HUES64 (cell line): ENCODE measurements around the gene SLC10A7.

Source experiments
- H3K27ac ChIP-seq: 2 replicates; pipeline ENCODE4 v1.7.0; 2013; ENCODE audit warnings: low read depth, low read length, inconsistent platforms
- H3K27me3 ChIP-seq: 2 replicates; pipeline ENCODE4 v1.6.1; 2013; ENCODE audit warnings: mild to moderate bottlenecking, low read length; ENCODE audit not compliant: insufficient read depth
- H3K36me3 ChIP-seq: 2 replicates; pipeline ENCODE4 v1.6.1; 2013; ENCODE audit warnings: mild to moderate bottlenecking, low read length; ENCODE audit not compliant: insufficient read depth
- H3K4me1 ChIP-seq: 2 replicates; pipeline ENCODE4 v1.6.1; 2013; ENCODE audit warnings: mild to moderate bottlenecking, low read length, moderate library complexity; ENCODE audit not compliant: insufficient read depth
- H3K4me3 ChIP-seq: 2 replicates; pipeline ENCODE4 v1.5.1; 2013; ENCODE audit warnings: mild to moderate bottlenecking, low read length, moderate library complexity
- H3K9ac ChIP-seq: 2 replicates; pipeline ENCODE4 v1.6.1; 2013; ENCODE audit warnings: mild to moderate bottlenecking, low read depth, low read length
- H3K9me3 ChIP-seq: 2 replicates; pipeline ENCODE4 v1.6.1; 2013; ENCODE audit warnings: low read depth, low read length; ENCODE audit not compliant: insufficient read depth
- WGBS: fragments of 150-250, 120-280 bp; methylation state at CpG from one replicate; pipeline ENCODE4 v1.1.7; 2013; ENCODE audit warnings: missing lambda C conversion rate; 5-methylcytosine and 5-hydroxymethylcytosine counted together

SLC10A7 gene

DNA sequence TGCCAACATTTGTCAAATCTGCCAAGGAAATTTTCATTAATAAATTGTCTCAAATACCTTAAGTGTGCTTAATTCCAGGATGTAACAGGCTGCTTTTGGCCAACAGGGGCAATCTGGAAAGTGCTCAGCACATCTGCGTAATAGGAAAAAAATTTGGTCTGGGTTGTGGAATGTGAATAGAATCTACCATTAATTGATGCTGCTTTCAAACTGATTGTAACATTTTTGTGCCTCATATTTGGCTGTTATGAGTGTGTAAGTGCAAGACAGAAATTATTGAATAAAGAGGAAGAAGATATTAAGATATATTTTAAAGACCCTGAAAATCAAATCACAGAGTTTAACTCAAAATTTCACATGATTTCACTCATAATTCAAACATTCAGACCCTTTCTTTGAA, 266.3 kb downstream of the SLC10A7 start:
- Histone ChIP-seq H3K4me3 (no peak overlapping the region), H3K9me3 (no peaks in the 10 kb centered on the region), H3K4me1 (no peaks in the 10 kb centered on the region), H3K9ac (no peak overlapping the region), H3K27ac (no peak overlapping the region), H3K27me3 (no peaks in the 10 kb centered on the region), H3K36me3 (no peaks in the 10 kb centered on the region)
- 98% methylated on average over 1 of the region's 1 CpG for WGBS

DNA sequence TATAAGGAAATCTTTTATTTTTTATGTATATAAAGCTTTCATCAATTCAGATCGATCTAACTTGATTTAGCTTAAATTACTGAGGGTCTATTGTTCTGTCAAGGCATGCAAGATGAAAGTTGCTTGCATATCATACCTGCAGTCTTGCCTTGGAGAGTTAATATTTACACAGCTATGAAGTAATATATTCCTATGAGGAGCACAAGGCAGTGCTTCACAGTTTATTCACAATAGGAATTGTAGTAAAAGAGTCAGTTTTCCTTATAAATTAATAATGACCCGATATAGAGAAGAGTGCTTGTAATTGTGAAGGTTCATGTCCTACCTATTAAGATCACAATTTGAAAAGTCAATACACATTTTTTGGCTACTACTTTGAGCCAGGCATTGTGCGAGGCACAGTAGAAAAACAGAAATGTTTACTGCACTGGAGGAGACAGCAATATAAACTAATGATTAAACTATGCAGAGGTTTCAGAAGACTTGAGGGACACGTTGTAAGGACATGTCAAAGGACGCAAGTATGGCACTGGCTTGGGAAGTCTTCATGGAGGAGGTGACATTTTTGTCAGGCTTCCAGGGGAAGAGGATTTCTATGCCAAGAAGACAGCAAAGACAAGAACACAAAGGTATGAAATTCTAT, 268.6 kb downstream of the SLC10A7 start:
- H3K4me1 ChIP-seq = no peaks in the 10 kb centered on the region
- no peaks in the 10 kb centered on the region for H3K9me3 ChIP-seq
- H3K4me3 ChIP-seq = no peak overlapping the region
- no peak overlapping the region for H3K27ac ChIP-seq
- no peak overlapping the region for H3K9ac ChIP-seq
- no peaks in the 10 kb centered on the region for H3K36me3 ChIP-seq
- no peaks in the 10 kb centered on the region for H3K27me3 ChIP-seq
- WGBS = 92% methylated on average over 5 of the region's 5 CpGs

GRCh38 chr4:146247356-146247755, 274.4 kb downstream of the SLC10A7 start:
- H3K4me1 ChIP-seq = no peaks in the 10 kb centered on the region
- H3K27ac ChIP-seq = no peak overlapping the region
- no peaks in the 10 kb centered on the region for H3K9me3 ChIP-seq
- H3K27me3 ChIP-seq = no peaks in the 10 kb centered on the region
- no peaks in the 10 kb centered on the region for H3K36me3 ChIP-seq
- H3K4me3 ChIP-seq = no peak overlapping the region
- 89% methylated on average over 2 of the region's 2 CpGs for WGBS
- H3K9ac ChIP-seq = no peak overlapping the region

DNA sequence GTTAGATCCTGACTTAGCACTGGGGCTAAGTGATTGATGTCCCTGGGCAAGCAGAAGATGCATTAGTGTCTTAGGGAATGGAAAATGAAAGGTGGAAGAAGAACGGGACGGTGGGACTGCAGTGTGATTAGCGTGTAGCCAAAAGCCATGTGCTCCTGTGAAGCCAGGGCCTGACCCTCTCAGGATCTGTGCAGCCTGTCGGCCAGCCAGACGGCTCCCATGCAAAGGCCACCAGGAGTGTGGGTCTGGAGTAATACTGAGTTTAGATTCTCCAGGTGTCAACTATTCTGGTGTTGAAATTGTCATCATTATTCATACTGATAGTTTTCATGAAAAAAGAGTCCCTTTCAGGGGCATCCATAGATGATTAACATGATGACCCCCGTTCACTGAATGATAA, 275.4 kb downstream of the SLC10A7 start:
- H3K9me3 ChIP-seq = no peaks in the 10 kb centered on the region

DNA sequence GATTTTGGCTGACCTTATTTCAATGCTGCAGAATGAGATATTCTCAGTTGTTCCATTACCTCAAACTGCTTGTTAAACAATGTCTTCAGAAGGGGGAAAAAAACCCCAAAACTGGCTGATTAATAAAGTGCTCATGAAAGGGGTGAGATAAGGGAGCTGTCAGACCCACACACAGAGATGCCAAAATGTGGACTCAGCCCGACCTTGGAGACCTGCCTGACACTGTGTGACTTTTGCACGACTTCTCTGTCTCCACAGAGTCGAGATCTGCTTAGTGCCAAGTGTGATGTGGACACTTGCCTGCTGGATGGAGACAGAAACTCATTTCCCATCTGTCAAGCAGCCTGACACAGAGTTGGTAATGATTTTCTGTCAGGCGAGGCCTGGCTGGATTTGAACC, 275.9 kb downstream of the SLC10A7 start:
- Histone ChIP-seq H3K4me3 (no peak overlapping the region), H3K4me1 (no peaks in the 10 kb centered on the region), H3K27me3 (no peaks in the 10 kb centered on the region), H3K27ac (no peak overlapping the region), H3K36me3 (no peaks in the 10 kb centered on the region), H3K9me3 (no peaks in the 10 kb centered on the region), H3K9ac (no peak overlapping the region)
- 94% methylated on average over 4 of the region's 4 CpGs for WGBS

More for the DNA sequence above, 275.4 kb downstream of the SLC10A7 start:
- H3K27ac ChIP-seq = no peak overlapping the region
- no peaks in the 10 kb centered on the region for H3K27me3 ChIP-seq
- WGBS = 93% methylated on average over 6 of the region's 6 CpGs
- H3K9ac ChIP-seq = no peak overlapping the region
- H3K4me3 ChIP-seq = no peak overlapping the region
- no peaks in the 10 kb centered on the region for H3K36me3 ChIP-seq
- H3K4me1 ChIP-seq = no peaks in the 10 kb centered on the region

DNA sequence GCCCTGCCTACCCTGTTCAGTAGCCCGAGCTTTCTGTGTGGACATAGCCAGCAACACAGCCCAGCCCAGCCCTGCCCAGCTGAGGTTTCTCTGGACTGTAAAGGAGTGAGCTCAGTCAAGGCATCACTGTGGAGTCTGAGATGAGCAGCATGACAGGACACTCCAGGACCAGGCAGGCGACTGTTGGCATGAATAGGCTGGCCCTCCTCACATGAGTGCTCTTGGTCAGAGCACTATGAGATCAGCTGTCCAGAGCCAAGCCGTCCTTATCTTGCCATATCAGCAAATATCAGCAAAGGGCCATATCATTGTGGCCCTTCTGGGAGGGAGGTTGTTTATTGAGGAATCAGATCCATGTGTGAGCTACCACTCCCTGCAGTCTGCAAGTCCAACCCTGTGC, 276.5 kb downstream of the SLC10A7 start:
- Histone ChIP-seq H3K4me3 (no peak overlapping the region), H3K36me3 (no peaks in the 10 kb centered on the region), H3K9me3 (no peaks in the 10 kb centered on the region), H3K9ac (no peak overlapping the region), H3K27me3 (no peaks in the 10 kb centered on the region), H3K27ac (no peak overlapping the region), H3K4me1 (no peaks in the 10 kb centered on the region)
- 87% methylated on average over 3 of the region's 3 CpGs for WGBS

DNA sequence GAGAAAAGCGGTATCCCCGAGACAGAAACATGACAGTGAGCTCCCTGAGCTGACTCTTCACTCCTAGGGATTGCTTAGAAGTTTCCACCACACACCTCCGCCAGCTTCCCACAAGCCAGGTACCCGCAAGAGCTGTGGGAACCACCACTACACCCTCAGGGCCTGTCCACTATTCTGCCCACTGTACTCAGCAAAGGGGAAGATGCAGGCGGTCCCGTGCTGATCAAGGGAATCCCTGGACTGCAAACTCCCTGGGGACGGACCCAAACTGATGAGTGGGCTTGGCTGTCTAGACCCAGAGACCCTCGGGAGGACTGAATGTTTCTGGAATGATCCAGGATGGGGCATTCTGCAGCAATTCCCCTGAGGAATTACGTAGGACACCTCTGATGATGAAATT, 277.2 kb downstream of the SLC10A7 start:
- H3K36me3 ChIP-seq = no peaks in the 10 kb centered on the region
- WGBS = 92% methylated on average over 9 of the region's 9 CpGs
- no peak overlapping the region for H3K4me3 ChIP-seq
- H3K9ac ChIP-seq = no peak overlapping the region
- H3K9me3 ChIP-seq = no peaks in the 10 kb centered on the region
- no peak overlapping the region for H3K27ac ChIP-seq
- no peaks in the 10 kb centered on the region for H3K27me3 ChIP-seq
- H3K4me1 ChIP-seq = no peaks in the 10 kb centered on the region

DNA sequence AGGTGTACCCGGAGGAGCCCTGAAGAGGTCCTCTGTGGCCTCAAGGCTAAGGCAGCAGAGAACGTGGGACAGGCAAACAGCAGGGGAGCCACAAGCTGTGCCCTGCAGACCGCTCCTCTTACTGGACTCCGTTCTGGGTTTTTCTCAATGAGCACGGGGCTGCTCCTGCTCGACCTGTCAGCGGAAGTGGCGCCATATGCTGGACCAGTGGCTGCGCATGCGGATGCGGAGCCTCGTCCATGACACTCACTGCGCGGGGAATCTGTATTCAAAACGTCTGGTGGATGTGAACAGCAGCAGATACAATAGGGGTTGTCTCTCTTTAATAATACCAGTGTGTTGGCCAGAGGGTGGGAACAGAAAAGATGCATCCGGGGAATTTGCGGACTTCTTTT, 277.9 kb downstream of the SLC10A7 start:
- H3K9me3 ChIP-seq = no peaks in the 10 kb centered on the region
- H3K27ac ChIP-seq = no peak overlapping the region
- H3K9ac ChIP-seq = no peak overlapping the region
- WGBS = 93% methylated on average over 17 of the region's 17 CpGs
- H3K4me3 ChIP-seq = no peak overlapping the region
- H3K36me3 ChIP-seq = no peaks in the 10 kb centered on the region
- H3K27me3 ChIP-seq = no peaks in the 10 kb centered on the region
- no peaks in the 10 kb centered on the region for H3K4me1 ChIP-seq

- no peaks in the 10 kb centered on the region for H3K4me1 ChIP-seq
- H3K9ac ChIP-seq = no peak overlapping the region
- H3K27me3 ChIP-seq = no peaks in the 10 kb centered on the region
- no peaks in the 10 kb centered on the region for H3K9me3 ChIP-seq
- no peaks in the 10 kb centered on the region for H3K36me3 ChIP-seq
- H3K27ac ChIP-seq = no peak overlapping the region
- no peak overlapping the region for H3K4me3 ChIP-seq
- 81% methylated on average over 24 of the region's 24 CpGs for WGBS
Observed at GRCh38 chr4:146243141-146243882, 278.4 kb downstream of the SLC10A7 start.

DNA sequence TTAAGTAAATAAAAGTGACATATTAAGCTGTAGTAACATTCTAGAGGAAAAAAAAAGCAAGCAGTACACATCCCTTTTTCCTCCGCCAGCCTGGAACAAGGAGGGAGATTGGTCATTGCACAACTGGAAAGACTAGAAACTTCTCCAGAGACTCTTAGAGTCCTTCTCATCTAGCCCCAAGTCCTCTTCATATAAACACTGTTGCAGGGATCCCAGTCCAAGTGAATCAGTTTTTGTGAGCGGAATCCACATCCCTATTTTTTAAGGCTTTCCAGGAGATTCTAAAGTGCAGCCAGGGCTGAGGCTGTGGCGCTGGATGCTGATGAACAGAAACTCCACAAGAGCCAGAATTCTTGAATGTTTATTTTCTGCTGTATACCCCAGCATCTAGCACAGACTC, 283.6 kb downstream of the SLC10A7 start:
- Histone ChIP-seq H3K4me3 (no peak overlapping the region), H3K36me3 (no peaks in the 10 kb centered on the region), H3K27ac (no peak overlapping the region), H3K27me3 (no peaks in the 10 kb centered on the region), H3K4me1 (peaks cover 5% of the 10 kb centered on the region; the same call in 1 of the 2 replicates), H3K9ac (no peak overlapping the region), H3K9me3 (no peaks in the 10 kb centered on the region)
- 98% methylated on average over 3 of the region's 3 CpGs for WGBS

DNA sequence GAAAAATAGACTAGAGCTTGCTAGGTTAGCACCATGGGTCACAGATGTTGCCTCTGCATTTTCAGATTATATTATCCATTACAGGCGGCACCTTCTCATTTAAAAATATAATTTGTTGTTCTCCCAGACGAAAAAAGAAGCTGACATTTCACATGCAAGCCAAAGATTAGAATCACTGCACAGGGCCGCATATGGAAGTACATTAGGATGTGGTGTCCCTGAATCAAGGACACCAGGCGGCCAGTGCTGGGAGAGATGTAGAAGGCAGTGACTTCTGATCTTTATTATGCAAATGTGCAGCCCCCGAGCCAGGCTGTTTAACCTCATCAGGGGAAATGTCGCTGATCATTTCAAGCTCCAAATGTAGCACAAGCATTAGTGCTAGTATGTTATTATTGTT, 284.6 kb downstream of the SLC10A7 start:
- WGBS = 66% methylated on average over 6 of the region's 6 CpGs
- no peak overlapping the region for H3K9ac ChIP-seq
- H3K4me3 ChIP-seq = no peak overlapping the region
- H3K4me1 ChIP-seq = peaks cover 5% of the 10 kb centered on the region; the same call in 1 of the 2 replicates
- H3K27ac ChIP-seq = no peak overlapping the region
- peaks cover 2% of the 10 kb centered on the region; the same call in 1 of the 2 replicates for H3K9me3 ChIP-seq
- H3K36me3 ChIP-seq = no peaks in the 10 kb centered on the region
- no peaks in the 10 kb centered on the region for H3K27me3 ChIP-seq
